SK-N-SH (cell line): ENCODE results near the gene MARF1. TPM values are rescaled to one million over a fixed set of nuclear protein-coding genes. Genes with fewer than 3 reads are reported as not detected.

Source experiments
- CTCF ChIA-PET: fragments of 300-600, 350-600 bp; formaldehyde crosslinking; extraction: SDS; loops from one replicate; lab custom pipeline; 2021; lab: Yijun Ruan, JAX
- POLR2A ChIA-PET: fragments of 350-600 bp; sonication (Branson Sonifier 250); formaldehyde crosslinking; extraction: SDS; loops from one replicate; lab custom pipeline; 2020; ENCODE audit warnings: antibody characterized with exemption, inconsistent platforms; lab: Yijun Ruan, JAX
- DNase-seq: peaks from one replicate; pipeline ENCODE4 v3.0.0; 2012
- H2AFZ ChIP-seq: fragments of 200-600 bp; sonication (generic); 2 replicates; pipeline ENCODE4 v1.8.1; 2016; ENCODE audit warnings: antibody characterized with exemption, mild to moderate bottlenecking, low read depth
- H3F3A ChIP-seq: fragments of 200-600 bp; sonication (generic); replicated peaks from 2 replicates; pipeline ENCODE3; 2016; ENCODE audit warnings: antibody characterized with exemption, mild to moderate bottlenecking; ENCODE audit not compliant: insufficient read depth
- H3K27ac ChIP-seq, 2 experiments: fragments of 200-500 bp in 1 of 2; fragments of 200-600 bp in 1 of 2; sonication (Bioruptor generic) in 1 of 2; sonication (generic), shearing (Covaris generic) in 1 of 2; 2 replicates each; pipeline versions ENCODE4 v1.5.1 to v1.6.1; 2014 to 2016; ENCODE audit warnings: low read depth in 2 of 2, inconsistent platforms in 1 of 2, low read length in 1 of 2, mild to moderate bottlenecking in 1 of 2, mixed read lengths in 1 of 2
- H3K27me3 ChIP-seq: fragments of 200-600 bp; sonication (generic), shearing (Covaris generic); 2 replicates; pipeline ENCODE4 v1.6.1; 2016; ENCODE audit warnings: mixed run types; ENCODE audit not compliant: insufficient read depth
- H3K36me3 ChIP-seq, 2 experiments: fragments of 200-500 bp in 1 of 2; fragments of 200-600 bp in 1 of 2; sonication (Bioruptor generic) in 1 of 2; sonication (generic) in 1 of 2; replicated peaks in 1 of 2; 2 replicates each; pipeline versions ENCODE3 to v1.5.1; 2014 to 2016; ENCODE audit warnings: low read length in 1 of 2, mild to moderate bottlenecking in 1 of 2; ENCODE audit not compliant: insufficient read depth in 2 of 2, control insufficient read depth in 1 of 2
- H3K4me1 ChIP-seq, 2 experiments: fragments of 200-500 bp in 1 of 2; fragments of 200-600 bp in 1 of 2; sonication (Bioruptor generic) in 1 of 2; sonication (generic), shearing (Covaris generic) in 1 of 2; 2 replicates each; pipeline versions ENCODE4 v1.5.1 to v1.6.1; 2014 to 2016; ENCODE audit warnings: low read depth in 1 of 2, low read length in 1 of 2, mixed run types in 1 of 2; ENCODE audit not compliant: insufficient read depth in 2 of 2, control insufficient read depth in 1 of 2
- H3K4me2 ChIP-seq: fragments of 200-600 bp; sonication (generic), shearing (Covaris generic); 2 replicates; pipeline ENCODE4 v1.6.1; 2017; ENCODE audit warnings: mixed run types
- H3K4me3 ChIP-seq, 2 experiments: fragments of 200-500 bp in 1 of 2; fragments of 200-600 bp in 1 of 2; sonication (Bioruptor generic) in 1 of 2; sonication (generic), shearing (Covaris generic) in 1 of 2; 2 replicates each; pipeline versions ENCODE4 v1.5.1 to v1.8.1; 2014 to 2016; ENCODE audit warnings: low read depth in 2 of 2, inconsistent platforms in 1 of 2, low read length in 1 of 2, mild to moderate bottlenecking in 1 of 2, mixed read lengths in 1 of 2, moderate library complexity in 1 of 2
- H3K79me2 ChIP-seq: fragments of 200-600 bp; sonication (generic); 2 replicates; pipeline ENCODE4 v1.8.1; 2017; ENCODE audit warnings: mild to moderate bottlenecking; ENCODE audit not compliant: insufficient read depth
- H3K9ac ChIP-seq: fragments of 200-600 bp; sonication (generic); 2 replicates; pipeline ENCODE4 v1.6.1; 2017; ENCODE audit warnings: mixed run types
- H3K9me2 ChIP-seq: fragments of 200-600 bp; sonication (generic); 2 replicates; pipeline ENCODE4 v1.6.1; 2017; ENCODE audit warnings: mixed run types
- H3K9me3 ChIP-seq: fragments of 200-600 bp; sonication (generic); 2 replicates; pipeline ENCODE4 v1.6.1; 2017; ENCODE audit warnings: mixed run types, mild to moderate bottlenecking, moderate library complexity
- H4K20me1 ChIP-seq: fragments of 200-600 bp; sonication (generic); 2 replicates; pipeline ENCODE4 v1.6.1; 2017; ENCODE audit warnings: mild to moderate bottlenecking, mixed run types; ENCODE audit not compliant: insufficient read depth
- CHD2 ChIP-seq: fragments of 150-350 bp; IDR thresholded peaks from 2 replicates; pipeline ENCODE4 v1.6.1; 2018; ENCODE audit warnings: low read length; ENCODE audit not compliant: partially characterized antibody
- CTCF ChIP-seq: fragments of 200-600 bp; sonication (generic); IDR thresholded peaks from 2 replicates; pipeline ENCODE4 v1.6.1; 2017; ENCODE audit warnings: antibody characterized with exemption, mild to moderate bottlenecking, moderate library complexity
- IRF3 ChIP-seq: fragments of 150-350 bp; IDR thresholded peaks from 2 replicates; pipeline ENCODE4 v1.6.1; 2016; ENCODE audit warnings: mild to moderate bottlenecking, low read depth, low read length
- JUND ChIP-seq: IDR thresholded peaks from 2 replicates; pipeline ENCODE4 v1.4.0; 2012
- MXI1 ChIP-seq: IDR thresholded peaks from 2 replicates; pipeline ENCODE4 v1.6.1; 2012; ENCODE audit warnings: mild to moderate bottlenecking, low read depth, low read length, improper control_type of control experiment
- NFIC ChIP-seq: IDR thresholded peaks from 2 replicates; pipeline ENCODE4 v1.4.0; 2012; ENCODE audit warnings: borderline replicate concordance
- NRF1 ChIP-seq: IDR thresholded peaks from 2 replicates; pipeline ENCODE4 v1.6.1; 2012; ENCODE audit warnings: low read depth, mild to moderate bottlenecking, low read length
- POLR2AphosphoS5 ChIP-seq: IDR thresholded peaks from 2 replicates; pipeline ENCODE4 v1.6.1; 2012; ENCODE audit warnings: low read depth, low read length
- RCOR1 ChIP-seq: fragments of 150-350 bp; IDR thresholded peaks from 2 replicates; pipeline ENCODE4 v1.6.1; 2017; ENCODE audit warnings: antibody characterized with exemption, low read length
- RXRA ChIP-seq: IDR thresholded peaks from 2 replicates; pipeline ENCODE4 v1.4.0; 2012; ENCODE audit warnings: low read depth, mild to moderate bottlenecking, borderline replicate concordance
- TAF1 ChIP-seq: IDR thresholded peaks from 2 replicates; pipeline ENCODE4 v1.6.1; 2012; ENCODE audit warnings: low read depth, mild to moderate bottlenecking, low read length, moderate library complexity, borderline replicate concordance
- USF1 ChIP-seq: IDR thresholded peaks from 2 replicates; pipeline ENCODE4 v1.4.0; 2012; ENCODE audit warnings: low read depth, borderline replicate concordance
- USF2 ChIP-seq: fragments of 150-350 bp; IDR thresholded peaks from 2 replicates; pipeline ENCODE4 v1.6.1; 2017; ENCODE audit warnings: antibody characterized with exemption, low read length, low read depth, borderline replicate concordance
- WGBS: methylation state at CpG from one replicate; pipeline ENCODE4 v1.1.6; 2017; ENCODE audit warnings: low lambda C conversion rate; 5-methylcytosine and 5-hydroxymethylcytosine counted together
- polyA plus RNA-seq, 3 experiments: library from polyadenylated mRNA; depleted of rRNA; stranded (reverse); fragments of >200 nt; gene quantifications; 2 replicates each; pipeline ENCODE4 v1.2.3, GENCODE V29; 2012

Gene MARF1
- polyA plus RNA-seq, 1 of the 3 experiments (the other 2 are of a cell fraction), result 10.3 TPM

GRCh38 chr16:15617901-15618300 lies 25.1 kb downstream of the MARF1 start:
- H3K27ac ChIP-seq, result 0 out of 4 replicates have a peak overlapping the region, but pooled peaks of 1 of the 2 experiments have one; percentile 13
- 97% methylated on average over 4 of the region's 4 CpGs for WGBS
- DNase-seq, result no peak
- no peaks in the 10 kb centered on the region for H3K27me3 ChIP-seq
- POLR2A ChIA-PET, result no interaction called here
- no peaks in the 10 kb centered on the region for H4K20me1 ChIP-seq
- CTCF ChIA-PET, result no interaction called here
- H2AFZ ChIP-seq, result no peak overlapping the region
- no peak overlapping the region for H3K4me3 ChIP-seq
- peaks cover 51 to 67% of the 10 kb centered on the region in 2 experiments for H3K36me3 ChIP-seq
- H3K79me2 ChIP-seq, result no peaks in the 10 kb centered on the region
- H3K9me3 ChIP-seq, result no peaks in the 10 kb centered on the region
- no peaks in the 10 kb centered on the region for H3K9me2 ChIP-seq
- no peak overlapping the region for H3K4me2 ChIP-seq
- TF ChIP-seq JUND (no peak), NFIC (no peak), RCOR1 (no peak)
- TF ChIP-seq, all 33 proteins: peak for 0
- H3F3A ChIP-seq, result no peaks in the 10 kb centered on the region
- H3K9ac ChIP-seq, result no peak overlapping the region
- H3K4me1 ChIP-seq, result peaks cover 0 to 10% of the 10 kb centered on the region in 2 experiments; a peak in 1 of 4 replicates

- WGBS, result 93% methylated on average over 11 of the region's 11 CpGs
- H3K27me3 ChIP-seq, result no peaks in the 10 kb centered on the region
- no peak overlapping the region for H3K9ac ChIP-seq
- no peak overlapping the region for H3K27ac ChIP-seq
- peaks cover 44 to 70% of the 10 kb centered on the region in 2 experiments for H3K36me3 ChIP-seq
- DNase-seq, result no peak
- no peaks in the 10 kb centered on the region for H3K9me2 ChIP-seq
- ChIA-PET CTCF (no interaction called here), POLR2A (no interaction called here)
- H3K4me3 ChIP-seq, result no peak overlapping the region
- no peak overlapping the region for H2AFZ ChIP-seq
- no peak overlapping the region for H3K4me2 ChIP-seq
- H3F3A ChIP-seq, result no peaks in the 10 kb centered on the region
- TF ChIP-seq CHD2 (no peak), MXI1 (no peak), USF1 (no peak), POLR2AphosphoS5 (no peak), RCOR1 (no peak), TAF1 (no peak), IRF3 (no peak)
- no peaks in the 10 kb centered on the region for H4K20me1 ChIP-seq
- H3K4me1 ChIP-seq, result peaks cover 0 to 10% of the 10 kb centered on the region in 2 experiments; a peak in 1 of 4 replicates
- no peaks in the 10 kb centered on the region for H3K79me2 ChIP-seq
- no peaks in the 10 kb centered on the region for H3K9me3 ChIP-seq
Measured at GRCh38 chr16:15616475-15617165, 26.3 kb downstream of the MARF1 start.

GRCh38 chr16:15616012-15616411 lies 26.9 kb downstream of the MARF1 start:
- H3K27me3 ChIP-seq, result no peaks in the 10 kb centered on the region
- H3F3A ChIP-seq, result no peaks in the 10 kb centered on the region
- no peak overlapping the region for H3K9ac ChIP-seq
- H3K9me2 ChIP-seq, result no peaks in the 10 kb centered on the region
- peaks cover 0 to 10% of the 10 kb centered on the region in 2 experiments; a peak in 1 of 4 replicates for H3K4me1 ChIP-seq
- H3K36me3 ChIP-seq, result peaks cover 48 to 67% of the 10 kb centered on the region in 2 experiments
- H3K79me2 ChIP-seq, result no peaks in the 10 kb centered on the region
- DNase-seq, result no peak
- ChIA-PET POLR2A (no interaction called here), CTCF (no interaction called here)
- no peaks in the 10 kb centered on the region for H4K20me1 ChIP-seq
- 97% methylated on average over 4 of the region's 4 CpGs for WGBS
- H3K27ac ChIP-seq, result no peak overlapping the region
- H3K4me2 ChIP-seq, result no peak overlapping the region
- no peaks in the 10 kb centered on the region for H3K9me3 ChIP-seq
- H3K4me3 ChIP-seq, result no peak overlapping the region
- no peak overlapping the region for H2AFZ ChIP-seq
- TF ChIP-seq CTCF (no peak), USF2 (no peak), JUND (no peak), RXRA (no peak), NRF1 (no peak)
